Ascending aorta (tissue), 2 donors: ENCODE results near the gene CTBP1. TPM values are rescaled to one million over a fixed set of nuclear protein-coding genes. Genes with fewer than 3 reads are reported as not detected.
A peak's percentile ranks its signal among the peaks of the same experiment; 100 is the strongest.

Experiments used
- DNase-seq, 2 donors: peaks; one replicate each; pipeline ENCODE4 v3.0.0-alpha.2; 2019; ENCODE audit warnings: low spot score in 2 of 2
- H3K27ac ChIP-seq, 2 donors: fragments of 200-600 bp; sonication (generic); one replicate each; pipeline ENCODE4 v1.5.1; 2016 to 2017; ENCODE audit warnings: mild to moderate bottlenecking in 1 of 2
- H3K27me3 ChIP-seq: fragments of 200-600 bp; sonication (generic); one replicate; pipeline ENCODE4 v1.5.1; 2017
- H3K36me3 ChIP-seq, 2 donors: fragments of 200-600 bp; sonication (generic); one replicate each; pipeline ENCODE4 v1.5.1; 2016
- H3K4me1 ChIP-seq, 2 donors: fragments of 200-600 bp; sonication (generic); one replicate each; pipeline ENCODE4 v1.5.1; 2016 to 2017; ENCODE audit warnings: mild to moderate bottlenecking in 1 of 2
- H3K4me3 ChIP-seq, 2 donors: fragments of 200-600 bp; sonication (generic); one replicate each; pipeline ENCODE4 v1.5.1; 2016 to 2017; ENCODE audit warnings: mild to moderate bottlenecking in 1 of 2
- H3K9me3 ChIP-seq, 2 donors: fragments of 200-600 bp; sonication (generic); one replicate each; pipeline ENCODE4 v1.5.1; 2016
- intact Hi-C: fragments of 100-400 bp; cut with DNase I; formaldehyde crosslinking; loops from one replicate; pipeline ENCODE4 v1.15.1; 2023
- total RNA-seq: library from RNA; depleted of rRNA; stranded (reverse); fragments of >200 nt; gene quantifications from one replicate; pipeline ENCODE4 v1.1.0, GENCODE V29; 2016
- TF ChIP-seq, protein P1 (sequence below), 3 experiments: fragments of 200-600 bp in 2 of 3; fragments of 450-650 bp in 1 of 3; sonication (generic) in 2 of 3; IDR thresholded peaks; one replicate each; pipeline ENCODE4 v1.5.1; 2016 to 2019; ENCODE audit warnings: antibody characterized with exemption in 3 of 3, mild to moderate bottlenecking in 1 of 3, moderate library complexity in 1 of 3

CTBP1 gene
- total RNA-seq, 1 donor from 2014 or later: 273 TPM

DNA sequence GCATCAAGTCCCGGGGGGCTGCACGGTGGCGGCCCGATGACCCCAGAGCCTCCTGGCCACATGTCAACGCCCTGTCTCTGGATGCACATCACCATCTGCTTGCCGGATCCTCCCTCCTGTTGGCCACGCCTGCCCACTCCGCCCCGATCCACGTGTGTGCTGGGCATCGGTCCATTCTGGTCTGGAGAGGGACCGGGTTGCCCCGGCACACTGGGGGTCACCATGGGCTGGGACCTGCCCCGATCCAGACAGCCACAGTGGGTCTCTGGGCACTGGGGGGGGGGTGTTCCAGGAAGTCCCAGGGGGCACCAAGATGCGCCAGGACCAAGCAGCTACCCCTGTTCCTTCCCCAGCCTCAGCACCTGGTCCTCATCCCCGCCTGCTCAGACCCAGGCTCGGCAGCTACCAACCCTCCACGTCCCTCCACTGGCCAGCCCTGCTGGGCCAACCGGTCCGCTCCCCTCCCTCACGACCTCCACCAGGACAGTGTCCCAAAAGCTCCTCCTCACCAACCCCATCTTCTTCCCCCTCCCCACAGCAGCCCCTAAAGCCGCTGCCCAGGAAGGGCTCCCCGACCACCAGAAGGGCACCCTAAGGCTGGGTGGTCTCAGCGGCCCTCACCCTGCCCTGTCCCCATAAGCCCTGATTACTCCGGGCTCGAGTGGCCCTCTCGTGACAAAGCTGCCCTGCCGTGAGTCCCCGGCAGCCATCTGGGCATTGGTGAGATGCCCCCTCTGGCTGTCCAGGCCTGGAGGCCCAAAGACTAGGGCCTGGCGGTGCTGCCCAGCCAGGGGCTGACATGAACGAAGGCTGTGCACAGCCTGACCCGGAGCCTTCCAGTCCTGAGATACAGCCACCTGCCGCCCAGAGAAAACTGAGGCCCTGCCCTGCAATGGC is 4.6 kb downstream of the CTBP1 start:
- Histone ChIP-seq H3K36me3 (peaks cover 20 to 22% of the 10 kb centered on the region in 2 donors), H3K27me3 (no peaks in the 10 kb centered on the region), H3K4me3 (peak overlapping the region in 1 of 2 donors; percentile 90), H3K9me3 (no peaks in the 10 kb centered on the region), H3K27ac (no peak overlapping the region), H3K4me1 (peaks cover 27 to 51% of the 10 kb centered on the region in 2 donors)
- TF ChIP-seq, protein P1, sequence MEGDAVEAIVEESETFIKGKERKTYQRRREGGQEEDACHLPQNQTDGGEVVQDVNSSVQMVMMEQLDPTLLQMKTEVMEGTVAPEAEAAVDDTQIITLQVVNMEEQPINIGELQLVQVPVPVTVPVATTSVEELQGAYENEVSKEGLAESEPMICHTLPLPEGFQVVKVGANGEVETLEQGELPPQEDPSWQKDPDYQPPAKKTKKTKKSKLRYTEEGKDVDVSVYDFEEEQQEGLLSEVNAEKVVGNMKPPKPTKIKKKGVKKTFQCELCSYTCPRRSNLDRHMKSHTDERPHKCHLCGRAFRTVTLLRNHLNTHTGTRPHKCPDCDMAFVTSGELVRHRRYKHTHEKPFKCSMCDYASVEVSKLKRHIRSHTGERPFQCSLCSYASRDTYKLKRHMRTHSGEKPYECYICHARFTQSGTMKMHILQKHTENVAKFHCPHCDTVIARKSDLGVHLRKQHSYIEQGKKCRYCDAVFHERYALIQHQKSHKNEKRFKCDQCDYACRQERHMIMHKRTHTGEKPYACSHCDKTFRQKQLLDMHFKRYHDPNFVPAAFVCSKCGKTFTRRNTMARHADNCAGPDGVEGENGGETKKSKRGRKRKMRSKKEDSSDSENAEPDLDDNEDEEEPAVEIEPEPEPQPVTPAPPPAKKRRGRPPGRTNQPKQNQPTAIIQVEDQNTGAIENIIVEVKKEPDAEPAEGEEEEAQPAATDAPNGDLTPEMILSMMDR (IDR thresholded peaks at IDR 0.05): no peak
- peak in 1 of 2 donors; percentile 66 for DNase-seq
- intact Hi-C loops: no loop called here

DNA sequence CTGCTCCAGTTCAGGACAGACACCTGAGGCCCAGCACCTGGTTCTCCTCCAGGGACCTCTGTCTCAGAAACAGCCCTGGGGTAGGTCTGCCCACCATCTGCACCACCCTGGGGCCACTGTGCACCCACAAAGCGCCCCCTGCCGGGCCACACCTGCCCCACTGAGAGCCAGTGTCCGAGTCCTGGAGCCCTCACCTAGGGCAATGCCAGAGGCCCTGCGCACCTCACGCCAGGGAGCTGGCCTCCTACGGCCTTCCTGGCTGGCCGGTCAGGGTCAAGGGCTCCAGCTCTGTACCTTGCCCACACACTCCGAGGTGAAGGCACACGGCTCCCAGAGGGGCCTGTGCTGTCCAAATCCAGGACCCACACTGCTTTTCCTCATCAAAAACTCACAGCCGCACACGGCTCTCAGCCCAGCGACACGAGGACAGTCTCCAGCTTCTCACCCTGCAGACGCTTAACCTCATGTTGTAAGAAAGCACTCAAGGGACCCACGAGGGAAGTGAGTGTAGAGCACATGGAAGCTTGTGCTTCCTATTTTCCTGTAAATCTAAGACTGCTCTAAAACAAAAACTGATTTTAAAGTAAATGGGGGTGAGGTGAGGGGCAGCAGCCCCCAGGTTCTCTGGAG is 5.4 kb downstream of the CTBP1 start:
- peaks cover 27 to 51% of the 10 kb centered on the region in 2 donors for H3K4me1 ChIP-seq
- peak in 1 of 2 donors; percentile 52 for DNase-seq

DNA sequence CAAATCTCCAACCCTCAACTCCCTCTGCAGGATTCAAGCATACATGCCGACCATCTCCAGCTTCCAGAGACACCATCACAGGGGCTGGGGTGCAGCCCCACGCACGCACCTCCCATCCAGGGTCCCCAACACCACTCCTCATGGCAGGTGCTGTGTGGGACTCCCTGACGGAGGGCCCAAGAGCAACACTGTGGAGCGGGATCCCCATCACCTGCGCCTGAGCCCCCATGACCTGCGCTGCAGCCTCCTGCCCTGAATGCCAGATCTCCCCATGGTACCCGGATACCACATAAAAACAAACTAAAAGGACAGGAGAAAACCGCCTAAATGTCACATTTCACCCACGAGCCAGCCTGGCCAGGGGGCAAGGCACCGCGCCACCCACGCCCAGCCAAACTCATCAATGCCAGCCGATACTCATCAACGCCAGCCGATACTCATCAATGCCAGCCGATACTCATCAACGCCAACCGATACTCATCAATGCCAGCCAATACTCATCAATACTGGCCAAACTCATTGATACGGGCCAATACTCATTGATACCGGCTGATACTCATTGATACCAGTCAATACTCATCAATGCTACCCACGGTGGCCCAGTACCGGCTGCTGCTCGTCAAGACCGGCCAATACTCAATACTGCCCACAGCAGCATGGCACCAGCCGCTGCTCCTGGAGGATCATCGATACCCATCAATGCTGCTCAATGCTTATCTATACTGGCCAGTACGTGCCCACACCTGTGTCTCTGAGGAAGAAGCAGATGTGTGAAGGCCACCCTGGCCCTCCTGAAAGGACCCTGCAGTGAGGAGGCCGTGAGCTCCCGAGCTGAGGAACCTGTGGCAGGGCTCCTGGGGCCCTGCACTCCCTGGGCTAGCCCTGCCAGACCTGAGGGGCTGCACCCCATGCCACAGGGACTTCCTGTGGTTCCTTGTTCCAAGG is 6.2 kb downstream of the CTBP1 start:
- no peak overlapping the region for H3K4me3 ChIP-seq
- DNase-seq: peak in 1 of 2 donors; percentile 59
- intact Hi-C loops: no loop called here
- no peak overlapping the region for H3K27ac ChIP-seq
- H3K36me3 ChIP-seq: peaks cover 32 to 36% of the 10 kb centered on the region in 2 donors
- H3K9me3 ChIP-seq: no peaks in the 10 kb centered on the region
- H3K27me3 ChIP-seq: no peaks in the 10 kb centered on the region
- peaks cover 27 to 51% of the 10 kb centered on the region in 2 donors for H3K4me1 ChIP-seq
- TF ChIP-seq, protein P1 (IDR thresholded peaks at IDR 0.05): no peak

More for the DNA sequence above, 5.4 kb downstream of the CTBP1 start:
- Histone ChIP-seq H3K36me3 (peaks cover 26 to 29% of the 10 kb centered on the region in 2 donors), H3K9me3 (no peaks in the 10 kb centered on the region), H3K27me3 (no peaks in the 10 kb centered on the region), H3K27ac (no peak overlapping the region), H3K4me3 (no peak overlapping the region)
- TF ChIP-seq, protein P1 (IDR thresholded peaks at IDR 0.05): no peak
- intact Hi-C loops: no loop called here

DNA sequence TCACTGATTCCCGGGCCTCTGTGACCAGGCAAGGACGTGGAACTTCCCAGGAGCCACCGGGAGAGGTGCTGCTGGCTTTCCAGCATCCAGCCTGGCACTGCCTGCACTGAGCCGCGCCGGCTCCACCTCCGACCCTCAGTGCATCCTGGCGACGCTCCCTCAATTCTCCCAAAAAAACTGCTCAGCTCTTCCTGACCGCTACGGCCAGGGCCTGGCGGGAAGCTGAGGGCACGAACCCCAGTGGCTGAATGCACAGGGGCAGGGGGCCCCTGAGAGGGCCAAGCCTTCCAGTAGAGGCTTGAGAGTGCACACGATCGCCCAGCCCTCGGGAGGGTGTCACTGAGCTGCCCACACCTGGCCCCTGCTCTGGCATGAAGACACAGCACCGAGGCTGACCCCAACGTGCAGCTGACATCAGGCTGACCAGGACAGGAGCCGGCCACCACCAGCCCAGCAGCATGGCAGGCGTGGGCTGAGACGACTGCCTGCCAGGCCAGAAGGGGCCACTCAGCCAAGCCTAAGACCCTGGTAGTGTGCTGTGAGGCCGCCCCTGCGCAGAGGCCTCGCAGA is 6.9 kb downstream of the CTBP1 start:
- peaks cover 23 to 47% of the 10 kb centered on the region in 2 donors for H3K4me1 ChIP-seq
- peak in 1 of 2 donors; percentile 59 for DNase-seq
- H3K27me3 ChIP-seq: no peaks in the 10 kb centered on the region
- H3K9me3 ChIP-seq: no peaks in the 10 kb centered on the region
- H3K4me3 ChIP-seq: no peak overlapping the region
- intact Hi-C loops: no loop called here
- H3K36me3 ChIP-seq: peaks cover 38 to 43% of the 10 kb centered on the region in 2 donors
- TF ChIP-seq, protein P1 (IDR thresholded peaks at IDR 0.05): no peak
- no peak overlapping the region for H3K27ac ChIP-seq

DNA sequence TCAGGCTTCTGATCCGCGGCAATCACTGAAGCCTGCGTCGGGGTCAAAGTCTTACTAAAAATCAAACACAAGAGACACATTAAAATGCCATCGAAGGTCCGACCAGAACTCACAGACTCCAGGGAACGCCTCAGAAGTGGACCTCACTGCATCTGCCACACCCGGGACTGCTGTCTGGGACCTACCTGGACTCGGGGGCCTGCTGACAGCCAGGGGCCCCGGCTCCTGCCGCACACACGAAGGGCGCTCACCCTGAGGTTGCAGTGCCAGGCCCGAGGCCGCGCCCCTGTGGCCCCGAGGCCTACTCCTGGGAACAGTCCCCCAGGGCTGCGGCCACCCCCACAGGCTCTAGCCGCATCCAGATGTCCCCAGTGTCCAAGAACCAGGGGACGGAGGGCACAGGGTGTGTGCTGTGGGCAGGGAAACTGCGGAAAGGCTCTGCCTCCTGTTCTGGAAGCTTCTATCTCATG is 7.4 kb downstream of the CTBP1 start:
- H3K9me3 ChIP-seq: no peaks in the 10 kb centered on the region
- H3K4me3 ChIP-seq: no peak overlapping the region
- H3K27ac ChIP-seq: no peak overlapping the region
- peaks cover 17 to 42% of the 10 kb centered on the region in 2 donors for H3K4me1 ChIP-seq
- TF ChIP-seq, protein P1 (IDR thresholded peaks at IDR 0.05): no peak
- peaks cover 43 to 48% of the 10 kb centered on the region in 2 donors for H3K36me3 ChIP-seq
- H3K27me3 ChIP-seq: no peaks in the 10 kb centered on the region
- peak in 1 of 2 donors; percentile 53 for DNase-seq
- intact Hi-C loops: no loop called here
